ENCODE data around the gene SH2D3A.

- TF ChIP-seq CTCF (IDR thresholded peaks at IDR 0.05 in 8 of 11, conservative IDR thresholded peaks at IDR 0.05 in 3 of 11) (no peak), POLR2A (IDR thresholded peaks at IDR 0.05) (no peak)
Measured at GRCh38 chr19:6732803-6733337, 34.4 kb downstream of the SH2D3A start.

Measured in spleen (tissue), 7 donors.